ENCODE measurements around the gene EIF3I. TPM values are rescaled to one million over a fixed set of nuclear protein-coding genes. Genes with fewer than 3 reads are reported as not detected.

The EIF3I gene
- total and polyA plus RNA-seq, 2 of the 13 experiments (the other 11 are each of a cell fraction or from before 2014, with no cell fraction given) = 210 to 223 TPM

DNA sequence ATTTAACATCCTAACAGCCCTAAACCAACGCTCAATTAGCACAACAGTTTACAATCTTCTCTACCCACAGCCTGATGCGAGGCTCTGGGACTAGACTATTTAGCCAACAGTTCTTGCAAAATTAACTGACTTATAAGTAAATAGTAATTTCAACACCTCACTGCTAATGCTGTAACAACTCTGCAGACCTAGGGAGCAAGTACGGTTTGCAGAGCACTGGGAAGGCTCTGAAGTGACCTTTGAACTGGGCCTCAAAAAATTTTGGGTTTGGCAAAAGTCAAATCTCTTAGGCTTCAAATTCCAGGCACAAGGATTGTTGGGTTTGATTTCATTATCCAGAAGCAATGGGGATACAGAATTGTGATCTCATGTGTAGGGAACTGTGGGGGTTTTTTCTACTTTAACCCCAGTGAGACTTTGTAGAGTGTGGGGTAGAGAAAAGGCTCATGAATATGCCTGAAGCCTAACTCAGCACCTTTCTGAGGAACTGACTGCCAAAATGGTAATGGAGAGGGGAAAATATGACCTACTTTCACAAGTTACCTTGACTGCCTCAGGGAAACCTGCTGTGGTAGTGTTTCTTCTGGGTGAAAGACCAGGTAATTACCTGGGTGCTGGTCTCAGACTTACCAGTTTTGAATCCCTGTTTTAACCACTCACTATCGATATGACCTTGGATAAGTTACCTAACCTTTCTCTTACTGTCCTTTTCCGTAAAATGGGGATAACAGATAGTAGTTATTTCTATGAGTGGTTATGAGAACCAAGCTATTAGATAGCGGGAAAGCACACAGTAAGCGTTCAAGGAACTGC lies 43.6 kb upstream of the EIF3I start (continued):
- peak; percentile 66; the same call in 1 of the 2 replicates for TF ChIP-seq ZNF331 (CRISPR knock-in tag; IDR thresholded peaks at IDR 0.05)
- TF ChIP-seq POLR2G (IDR thresholded peaks at IDR 0.05; ENCODE audit: low read depth, low read length) = no peak
- no peak for TF ChIP-seq ZNF33A (CRISPR knock-in tag; IDR thresholded peaks at IDR 0.05; ENCODE audit: borderline replicate concordance)
- TF ChIP-seq ZFY (CRISPR knock-in tag; IDR thresholded peaks at IDR 0.05) = peak; percentile 34; the same call in 1 of the 2 replicates
- TF ChIP-seq TAF15 (IDR thresholded peaks at IDR 0.05; ENCODE audit: low read depth, low read length, poor library complexity, severe bottlenecking) = no peak
- TF ChIP-seq KLF6 (CRISPR knock-in tag; IDR thresholded peaks at IDR 0.05) = peak; percentile 84; the same call in 1 of the 2 replicates
- TF ChIP-seq, protein P1, sequence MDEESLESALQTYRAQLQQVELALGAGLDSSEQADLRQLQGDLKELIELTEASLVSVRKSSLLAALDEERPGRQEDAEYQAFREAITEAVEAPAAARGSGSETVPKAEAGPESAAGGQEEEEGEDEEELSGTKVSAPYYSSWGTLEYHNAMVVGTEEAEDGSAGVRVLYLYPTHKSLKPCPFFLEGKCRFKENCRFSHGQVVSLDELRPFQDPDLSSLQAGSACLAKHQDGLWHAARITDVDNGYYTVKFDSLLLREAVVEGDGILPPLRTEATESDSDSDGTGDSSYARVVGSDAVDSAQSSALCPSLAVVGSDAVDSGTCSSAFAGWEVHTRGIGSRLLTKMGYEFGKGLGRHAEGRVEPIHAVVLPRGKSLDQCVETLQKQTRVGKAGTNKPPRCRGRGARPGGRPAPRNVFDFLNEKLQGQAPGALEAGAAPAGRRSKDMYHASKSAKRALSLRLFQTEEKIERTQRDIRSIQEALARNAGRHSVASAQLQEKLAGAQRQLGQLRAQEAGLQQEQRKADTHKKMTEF (CRISPR knock-in tag; IDR thresholded peaks at IDR 0.05) = peak; percentile 52; the same call in 1 of the 2 replicates
- TF ChIP-seq CENPX (CRISPR knock-in tag; IDR thresholded peaks at IDR 0.05) = no peak
- peak; percentile 50; the same call in 1 of the 2 replicates for TF ChIP-seq FOXK1 (CRISPR knock-in tag; IDR thresholded peaks at IDR 0.05; ENCODE audit: borderline replicate concordance, low read depth)
- no peak for TF ChIP-seq ZNF788 (CRISPR knock-in tag; IDR thresholded peaks at IDR 0.05; ENCODE audit: borderline replicate concordance)
- 0 out of 2 replicates have a peak, but pooled peaks have one; percentile 25 for TF ChIP-seq ATF1 (CRISPR knock-in tag; IDR thresholded peaks at IDR 0.05)
- TF ChIP-seq, protein P2, sequence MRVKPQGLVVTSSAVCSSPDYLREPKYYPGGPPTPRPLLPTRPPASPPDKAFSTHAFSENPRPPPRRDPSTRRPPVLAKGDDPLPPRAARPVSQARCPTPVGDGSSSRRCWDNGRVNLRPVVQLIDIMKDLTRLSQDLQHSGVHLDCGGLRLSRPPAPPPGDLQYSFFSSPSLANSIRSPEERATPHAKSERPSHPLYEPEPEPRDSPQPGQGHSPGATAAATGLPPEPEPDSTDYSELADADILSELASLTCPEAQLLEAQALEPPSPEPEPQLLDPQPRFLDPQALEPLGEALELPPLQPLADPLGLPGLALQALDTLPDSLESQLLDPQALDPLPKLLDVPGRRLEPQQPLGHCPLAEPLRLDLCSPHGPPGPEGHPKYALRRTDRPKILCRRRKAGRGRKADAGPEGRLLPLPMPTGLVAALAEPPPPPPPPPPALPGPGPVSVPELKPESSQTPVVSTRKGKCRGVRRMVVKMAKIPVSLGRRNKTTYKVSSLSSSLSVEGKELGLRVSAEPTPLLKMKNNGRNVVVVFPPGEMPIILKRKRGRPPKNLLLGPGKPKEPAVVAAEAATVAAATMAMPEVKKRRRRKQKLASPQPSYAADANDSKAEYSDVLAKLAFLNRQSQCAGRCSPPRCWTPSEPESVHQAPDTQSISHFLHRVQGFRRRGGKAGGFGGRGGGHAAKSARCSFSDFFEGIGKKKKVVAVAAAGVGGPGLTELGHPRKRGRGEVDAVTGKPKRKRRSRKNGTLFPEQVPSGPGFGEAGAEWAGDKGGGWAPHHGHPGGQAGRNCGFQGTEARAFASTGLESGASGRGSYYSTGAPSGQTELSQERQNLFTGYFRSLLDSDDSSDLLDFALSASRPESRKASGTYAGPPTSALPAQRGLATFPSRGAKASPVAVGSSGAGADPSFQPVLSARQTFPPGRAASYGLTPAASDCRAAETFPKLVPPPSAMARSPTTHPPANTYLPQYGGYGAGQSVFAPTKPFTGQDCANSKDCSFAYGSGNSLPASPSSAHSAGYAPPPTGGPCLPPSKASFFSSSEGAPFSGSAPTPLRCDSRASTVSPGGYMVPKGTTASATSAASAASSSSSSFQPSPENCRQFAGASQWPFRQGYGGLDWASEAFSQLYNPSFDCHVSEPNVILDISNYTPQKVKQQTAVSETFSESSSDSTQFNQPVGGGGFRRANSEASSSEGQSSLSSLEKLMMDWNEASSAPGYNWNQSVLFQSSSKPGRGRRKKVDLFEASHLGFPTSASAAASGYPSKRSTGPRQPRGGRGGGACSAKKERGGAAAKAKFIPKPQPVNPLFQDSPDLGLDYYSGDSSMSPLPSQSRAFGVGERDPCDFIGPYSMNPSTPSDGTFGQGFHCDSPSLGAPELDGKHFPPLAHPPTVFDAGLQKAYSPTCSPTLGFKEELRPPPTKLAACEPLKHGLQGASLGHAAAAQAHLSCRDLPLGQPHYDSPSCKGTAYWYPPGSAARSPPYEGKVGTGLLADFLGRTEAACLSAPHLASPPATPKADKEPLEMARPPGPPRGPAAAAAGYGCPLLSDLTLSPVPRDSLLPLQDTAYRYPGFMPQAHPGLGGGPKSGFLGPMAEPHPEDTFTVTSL (CRISPR knock-in tag; IDR thresholded peaks at IDR 0.05; ENCODE audit: borderline replicate concordance) = peak; percentile 11; the same call in 1 of the 2 replicates
- no peak for TF ChIP-seq THYN1 (CRISPR knock-in tag; IDR thresholded peaks at IDR 0.05; ENCODE audit: borderline replicate concordance, low read depth)
- TF ChIP-seq, protein P3, sequence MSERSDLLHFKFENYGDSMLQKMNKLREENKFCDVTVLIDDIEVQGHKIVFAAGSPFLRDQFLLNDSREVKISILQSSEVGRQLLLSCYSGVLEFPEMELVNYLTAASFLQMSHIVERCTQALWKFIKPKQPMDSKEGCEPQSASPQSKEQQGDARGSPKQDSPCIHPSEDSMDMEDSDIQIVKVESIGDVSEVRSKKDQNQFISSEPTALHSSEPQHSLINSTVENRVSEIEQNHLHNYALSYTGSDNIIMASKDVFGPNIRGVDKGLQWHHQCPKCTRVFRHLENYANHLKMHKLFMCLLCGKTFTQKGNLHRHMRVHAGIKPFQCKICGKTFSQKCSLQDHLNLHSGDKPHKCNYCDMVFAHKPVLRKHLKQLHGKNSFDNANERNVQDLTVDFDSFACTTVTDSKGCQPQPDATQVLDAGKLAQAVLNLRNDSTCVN (CRISPR knock-in tag; IDR thresholded peaks at IDR 0.05; ENCODE audit: borderline replicate concordance) = no peak
- TF ChIP-seq ZNF607 (CRISPR knock-in tag; IDR thresholded peaks at IDR 0.05; ENCODE audit: borderline replicate concordance) = no peak
- peak; percentile 37; the same call in 1 of the 2 replicates for TF ChIP-seq ZNF12 (CRISPR knock-in tag; IDR thresholded peaks at IDR 0.05)
- TF ChIP-seq ZBTB3 (CRISPR knock-in tag; IDR thresholded peaks at IDR 0.05; ENCODE audit: borderline replicate concordance, low read depth) = no peak
- no peak for TF ChIP-seq HIVEP1 (CRISPR knock-in tag; IDR thresholded peaks at IDR 0.05)
- TF ChIP-seq ZMYM2 (CRISPR knock-in tag; IDR thresholded peaks at IDR 0.05) = no peak
- no peak for TF ChIP-seq SOX13 (IDR thresholded peaks at IDR 0.05)
- TF ChIP-seq SOX13 (CRISPR knock-in tag; conservative IDR thresholded peaks at IDR 0.05 in 1 of 2, IDR thresholded peaks at IDR 0.05 in 1 of 2) = peak in 1 of 2 experiments; percentile 27; a peak in 1 of 4 replicates

Measured in HepG2 (cell line).